GM12878 (cell line): ENCODE data around the gene ROBO4. TPM values are rescaled to one million over a fixed set of nuclear protein-coding genes. Genes with fewer than 3 reads are reported as not detected.

Experiments used
- BACH1 ChIP-seq: fragments of 450-650 bp; IDR thresholded peaks from 2 replicates; pipeline ENCODE4 v1.6.1; 2017; ENCODE audit warnings: mild to moderate bottlenecking, borderline replicate concordance
- EED ChIP-seq: sonication (generic); IDR thresholded peaks from 2 replicates; pipeline ENCODE4 v1.6.1; 2016; ENCODE audit warnings: antibody characterized with exemption, low read depth
- EP300 ChIP-seq, 2 experiments: fragments of 150-350 bp in 1 of 2; IDR thresholded peaks; 2 replicates each; pipeline ENCODE4 v1.6.1; 2011 to 2012; ENCODE audit warnings: low read depth in 2 of 2, low read length in 2 of 2, borderline replicate concordance in 1 of 2, improper control_type of control experiment in 1 of 2, inconsistent platforms in 1 of 2; ENCODE audit not compliant: control insufficient read depth in 1 of 2
- FOS ChIP-seq: IDR thresholded peaks from 3 replicates; pipeline ENCODE4 v1.6.1; 2011; ENCODE audit warnings: borderline replicate concordance; ENCODE audit not compliant: insufficient read length; ENCODE audit errors: extremely low read depth
- GATAD2B ChIP-seq: fragments of 450-650 bp; conservative IDR thresholded peaks from 2 replicates; pipeline ENCODE4 v1.6.1; 2017; ENCODE audit warnings: low read depth, mild to moderate bottlenecking, moderate library complexity
- IKZF1 ChIP-seq: fragments of 450-650 bp; conservative IDR thresholded peaks from 2 replicates; pipeline ENCODE4 v1.6.1; 2017; ENCODE audit warnings: antibody characterized with exemption, mild to moderate bottlenecking
- JUND ChIP-seq: IDR thresholded peaks from 2 replicates; pipeline ENCODE4 v1.6.1; 2012; ENCODE audit warnings: low read depth, mild to moderate bottlenecking, low read length, improper control_type of control experiment, moderate library complexity
- KAT2A ChIP-seq: conservative IDR thresholded peaks from 2 replicates; pipeline ENCODE4 v1.6.1; 2011; ENCODE audit warnings: low read depth, low read length; ENCODE audit not compliant: control insufficient read depth
- KLF5 ChIP-seq: fragments of 450-650 bp; IDR thresholded peaks from 2 replicates; pipeline ENCODE4 v1.6.1; 2014; ENCODE audit warnings: mild to moderate bottlenecking; ENCODE audit not compliant: partially characterized antibody
- MTA2 ChIP-seq: fragments of 450-650 bp; IDR thresholded peaks from 2 replicates; pipeline ENCODE4 v1.6.1; 2016; ENCODE audit warnings: low read depth, mild to moderate bottlenecking, moderate library complexity
- RAD51 ChIP-seq: fragments of 450-650 bp; IDR thresholded peaks from 2 replicates; pipeline ENCODE4 v1.6.1; 2016; ENCODE audit warnings: moderate library complexity, mild to moderate bottlenecking, inconsistent platforms
- RFX5 ChIP-seq: IDR thresholded peaks from 2 replicates; pipeline ENCODE4 v1.6.1; 2011; ENCODE audit warnings: low read depth, low read length, improper control_type of control experiment
- SPI1 ChIP-seq: IDR thresholded peaks from 2 replicates; pipeline ENCODE4 v1.6.1; 2011; ENCODE audit warnings: low read depth, mild to moderate bottlenecking, low read length, moderate library complexity, borderline replicate concordance; ENCODE audit not compliant: insufficient read depth
- ZSCAN29 ChIP-seq: fragments of 450-650 bp; IDR thresholded peaks from 2 replicates; pipeline ENCODE4 v1.6.1; 2017; ENCODE audit warnings: mild to moderate bottlenecking, moderate library complexity
- polyA plus RNA-seq, 11 experiments: library from polyadenylated mRNA; depleted of rRNA in 4 of 11; unstranded in 6 of 11; stranded (reverse) in 5 of 11; fragments of >200 nt; fragmentation: Nextera tagmentation in 4 of 11; fragmentation: Illumina TruSeq in 1 of 11; extraction: Ambion mirVana in 4 of 11; extraction: Trizol in 1 of 11; gene quantifications; 1 replicate in 1 of 11; 2 replicates in 10 of 11; pipeline versions ENCODE4 v1.2.1 to v1.2.3, GENCODE V29; 2011 to 2016; ENCODE audit warnings: inconsistent platforms in 2 of 11, missing spikeins in 2 of 11, low read depth in 1 of 11
- total RNA-seq, 4 experiments: library from RNA; depleted of rRNA in 3 of 4; stranded (reverse); fragments of >200 nt in 3 of 4; fragmentation: Illumina TruSeq in 1 of 4; extraction: Trizol in 1 of 4; gene quantifications; 2 replicates each; pipeline versions ENCODE4 v1.2.1 to v1.2.3, GENCODE V29; 2013 to 2021
- TF ChIP-seq, protein P1 (sequence below): fragments of 450-650 bp; IDR thresholded peaks from 2 replicates; pipeline ENCODE4 v1.6.1; 2018; ENCODE audit warnings: mild to moderate bottlenecking, low read depth, moderate library complexity; ENCODE audit not compliant: partially characterized antibody
- TF ChIP-seq, protein P2 (sequence below): fragments of 450-650 bp; IDR thresholded peaks from 2 replicates; pipeline ENCODE4 v1.6.1; 2016; ENCODE audit warnings: mild to moderate bottlenecking, moderate library complexity, borderline replicate concordance
- TF ChIP-seq, protein P3 (sequence below): fragments of 450-650 bp; IDR thresholded peaks from 2 replicates; pipeline ENCODE4 v1.6.1; 2017; ENCODE audit warnings: low read depth, mild to moderate bottlenecking, moderate library complexity
- TF ChIP-seq, protein P4 (sequence below): IDR thresholded peaks from 2 replicates; pipeline ENCODE4 v1.6.1; 2012; ENCODE audit warnings: low read depth, low read length, improper control_type of control experiment

Gene ROBO4
- total and polyA plus RNA-seq, 10 of the 15 experiments (the other 5 are each of a cell fraction or from before 2014, with no cell fraction given): not detected

DNA sequence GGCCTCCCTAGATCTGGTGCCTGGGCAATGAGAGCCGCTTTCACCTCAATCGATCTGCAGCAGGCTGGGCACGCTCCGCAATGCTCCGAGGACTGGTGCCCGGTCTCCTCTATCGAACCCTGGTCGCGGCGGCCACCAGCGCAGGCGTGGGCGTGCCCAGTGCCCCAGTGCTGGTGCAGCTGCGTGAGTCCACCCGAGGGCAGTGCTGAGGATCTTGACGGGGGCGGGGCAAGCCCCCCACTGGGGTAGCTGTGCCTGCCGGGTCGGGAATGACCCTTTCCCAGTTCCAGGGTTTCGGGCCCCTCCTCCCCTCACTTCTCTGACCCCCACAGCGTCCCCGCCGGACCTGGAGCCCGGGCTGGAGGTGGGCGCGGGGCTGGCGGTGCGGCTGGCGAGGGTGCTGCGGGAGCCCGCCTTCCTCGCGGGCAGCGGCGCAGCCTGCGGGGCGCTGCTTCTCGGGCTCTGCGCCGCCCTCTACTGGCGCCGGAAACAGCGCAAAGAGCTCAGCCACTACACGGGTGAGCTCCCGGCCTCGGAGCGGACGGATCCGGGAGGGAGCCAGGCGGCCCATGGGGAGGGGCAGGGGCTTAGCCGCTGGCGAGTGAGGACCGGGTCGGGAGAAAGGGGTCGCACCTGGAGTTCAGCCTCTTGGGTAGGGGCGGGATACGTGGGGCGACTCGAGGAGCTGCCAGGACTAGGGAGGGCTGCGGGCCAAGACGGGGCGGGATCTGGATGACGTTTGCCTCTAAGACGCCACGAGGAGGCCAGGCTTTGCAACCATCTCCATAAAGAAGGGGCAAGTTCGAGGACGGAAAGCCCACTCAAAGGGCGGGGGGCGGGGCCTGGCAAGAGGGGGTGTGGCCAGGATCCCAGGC, 21.5 kb downstream of the ROBO4 start (continued):
- TF ChIP-seq RAD51 (no peak), BACH1 (no peak), KLF5 (peak; percentile 44), KAT2A (no peak), GATAD2B (peak; percentile 72; the same call in 1 of the 2 replicates), SPI1 (no peak), MTA2 (no peak), FOS (no peak), ZSCAN29 (no peak), JUND (no peak), IKZF1 (peak; percentile 67), EED (0 out of 2 replicates have a peak, but pooled peaks have one; percentile 22), EP300 (IDR thresholded peaks at IDR 0.05; ENCODE audit: borderline replicate concordance in 1 of 2, control insufficient read depth in 1 of 2, low read depth in 2 of 2, low read length in 2 of 2) (no peak), RFX5 (no peak)
- TF ChIP-seq, protein P1, sequence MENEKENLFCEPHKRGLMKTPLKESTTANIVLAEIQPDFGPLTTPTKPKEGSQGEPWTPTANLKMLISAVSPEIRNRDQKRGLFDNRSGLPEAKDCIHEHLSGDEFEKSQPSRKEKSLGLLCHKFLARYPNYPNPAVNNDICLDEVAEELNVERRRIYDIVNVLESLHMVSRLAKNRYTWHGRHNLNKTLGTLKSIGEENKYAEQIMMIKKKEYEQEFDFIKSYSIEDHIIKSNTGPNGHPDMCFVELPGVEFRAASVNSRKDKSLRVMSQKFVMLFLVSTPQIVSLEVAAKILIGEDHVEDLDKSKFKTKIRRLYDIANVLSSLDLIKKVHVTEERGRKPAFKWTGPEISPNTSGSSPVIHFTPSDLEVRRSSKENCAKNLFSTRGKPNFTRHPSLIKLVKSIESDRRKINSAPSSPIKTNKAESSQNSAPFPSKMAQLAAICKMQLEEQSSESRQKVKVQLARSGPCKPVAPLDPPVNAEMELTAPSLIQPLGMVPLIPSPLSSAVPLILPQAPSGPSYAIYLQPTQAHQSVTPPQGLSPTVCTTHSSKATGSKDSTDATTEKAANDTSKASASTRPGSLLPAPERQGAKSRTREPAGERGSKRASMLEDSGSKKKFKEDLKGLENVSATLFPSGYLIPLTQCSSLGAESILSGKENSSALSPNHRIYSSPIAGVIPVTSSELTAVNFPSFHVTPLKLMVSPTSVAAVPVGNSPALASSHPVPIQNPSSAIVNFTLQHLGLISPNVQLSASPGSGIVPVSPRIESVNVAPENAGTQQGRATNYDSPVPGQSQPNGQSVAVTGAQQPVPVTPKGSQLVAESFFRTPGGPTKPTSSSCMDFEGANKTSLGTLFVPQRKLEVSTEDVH: no peak
- TF ChIP-seq, protein P2, sequence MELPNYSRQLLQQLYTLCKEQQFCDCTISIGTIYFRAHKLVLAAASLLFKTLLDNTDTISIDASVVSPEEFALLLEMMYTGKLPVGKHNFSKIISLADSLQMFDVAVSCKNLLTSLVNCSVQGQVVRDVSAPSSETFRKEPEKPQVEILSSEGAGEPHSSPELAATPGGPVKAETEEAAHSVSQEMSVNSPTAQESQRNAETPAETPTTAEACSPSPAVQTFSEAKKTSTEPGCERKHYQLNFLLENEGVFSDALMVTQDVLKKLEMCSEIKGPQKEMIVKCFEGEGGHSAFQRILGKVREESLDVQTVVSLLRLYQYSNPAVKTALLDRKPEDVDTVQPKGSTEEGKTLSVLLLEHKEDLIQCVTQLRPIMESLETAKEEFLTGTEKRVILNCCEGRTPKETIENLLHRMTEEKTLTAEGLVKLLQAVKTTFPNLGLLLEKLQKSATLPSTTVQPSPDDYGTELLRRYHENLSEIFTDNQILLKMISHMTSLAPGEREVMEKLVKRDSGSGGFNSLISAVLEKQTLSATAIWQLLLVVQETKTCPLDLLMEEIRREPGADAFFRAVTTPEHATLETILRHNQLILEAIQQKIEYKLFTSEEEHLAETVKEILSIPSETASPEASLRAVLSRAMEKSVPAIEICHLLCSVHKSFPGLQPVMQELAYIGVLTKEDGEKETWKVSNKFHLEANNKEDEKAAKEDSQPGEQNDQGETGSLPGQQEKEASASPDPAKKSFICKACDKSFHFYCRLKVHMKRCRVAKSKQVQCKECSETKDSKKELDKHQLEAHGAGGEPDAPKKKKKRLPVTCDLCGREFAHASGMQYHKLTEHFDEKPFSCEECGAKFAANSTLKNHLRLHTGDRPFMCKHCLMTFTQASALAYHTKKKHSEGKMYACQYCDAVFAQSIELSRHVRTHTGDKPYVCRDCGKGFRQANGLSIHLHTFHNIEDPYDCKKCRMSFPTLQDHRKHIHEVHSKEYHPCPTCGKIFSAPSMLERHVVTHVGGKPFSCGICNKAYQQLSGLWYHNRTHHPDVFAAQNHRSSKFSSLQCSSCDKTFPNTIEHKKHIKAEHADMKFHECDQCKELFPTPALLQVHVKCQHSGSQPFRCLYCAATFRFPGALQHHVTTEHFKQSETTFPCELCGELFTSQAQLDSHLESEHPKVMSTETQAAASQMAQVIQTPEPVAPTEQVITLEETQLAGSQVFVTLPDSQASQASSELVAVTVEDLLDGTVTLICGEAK: no peak
- TF ChIP-seq, protein P3, sequence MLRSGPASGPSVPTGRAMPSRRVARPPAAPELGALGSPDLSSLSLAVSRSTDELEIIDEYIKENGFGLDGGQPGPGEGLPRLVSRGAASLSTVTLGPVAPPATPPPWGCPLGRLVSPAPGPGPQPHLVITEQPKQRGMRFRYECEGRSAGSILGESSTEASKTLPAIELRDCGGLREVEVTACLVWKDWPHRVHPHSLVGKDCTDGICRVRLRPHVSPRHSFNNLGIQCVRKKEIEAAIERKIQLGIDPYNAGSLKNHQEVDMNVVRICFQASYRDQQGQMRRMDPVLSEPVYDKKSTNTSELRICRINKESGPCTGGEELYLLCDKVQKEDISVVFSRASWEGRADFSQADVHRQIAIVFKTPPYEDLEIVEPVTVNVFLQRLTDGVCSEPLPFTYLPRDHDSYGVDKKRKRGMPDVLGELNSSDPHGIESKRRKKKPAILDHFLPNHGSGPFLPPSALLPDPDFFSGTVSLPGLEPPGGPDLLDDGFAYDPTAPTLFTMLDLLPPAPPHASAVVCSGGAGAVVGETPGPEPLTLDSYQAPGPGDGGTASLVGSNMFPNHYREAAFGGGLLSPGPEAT: no peak
- TF ChIP-seq, protein P4, sequence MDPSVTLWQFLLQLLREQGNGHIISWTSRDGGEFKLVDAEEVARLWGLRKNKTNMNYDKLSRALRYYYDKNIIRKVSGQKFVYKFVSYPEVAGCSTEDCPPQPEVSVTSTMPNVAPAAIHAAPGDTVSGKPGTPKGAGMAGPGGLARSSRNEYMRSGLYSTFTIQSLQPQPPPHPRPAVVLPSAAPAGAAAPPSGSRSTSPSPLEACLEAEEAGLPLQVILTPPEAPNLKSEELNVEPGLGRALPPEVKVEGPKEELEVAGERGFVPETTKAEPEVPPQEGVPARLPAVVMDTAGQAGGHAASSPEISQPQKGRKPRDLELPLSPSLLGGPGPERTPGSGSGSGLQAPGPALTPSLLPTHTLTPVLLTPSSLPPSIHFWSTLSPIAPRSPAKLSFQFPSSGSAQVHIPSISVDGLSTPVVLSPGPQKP: peak; percentile 51; the same call in 1 of the 2 replicates
